CD14-positive monocyte (primary cell): ENCODE results near the gene AFAP1L1. TPM values are rescaled to one million over a fixed set of nuclear protein-coding genes. Genes with fewer than 3 reads are reported as not detected.
A peak's percentile ranks its signal among the peaks of the same experiment; 100 is the strongest.

Experiments used
- DNase-seq, 3 donors: peaks; one replicate each; pipeline ENCODE4 v3.0.0-alpha.2; 2011 to 2022
- H2AFZ ChIP-seq: 2 replicates; pipeline ENCODE4 v1.6.0; 2012; ENCODE audit warnings: mild to moderate bottlenecking, low read depth, low read length, inconsistent platforms; ENCODE audit not compliant: insufficient read depth, poor library complexity, severe bottlenecking
- H3K27ac ChIP-seq, 2 donors: 1 replicate in 1 of 2; 2 replicates in 1 of 2; pipeline ENCODE4 v1.5.1; 2012 to 2013; ENCODE audit warnings: low read length in 2 of 2, control low read depth in 1 of 2, inconsistent platforms in 1 of 2, low read depth in 1 of 2, mild to moderate bottlenecking in 1 of 2
- H3K27me3 ChIP-seq, 2 donors: one replicate each; pipeline versions ENCODE4 v1.6.0 to v1.6.1; 2011 to 2013; ENCODE audit warnings: low read length in 2 of 2; ENCODE audit not compliant: control insufficient read depth in 2 of 2, insufficient read depth in 2 of 2
- H3K36me3 ChIP-seq, 2 donors: replicated peaks in 1 of 2; 1 replicate in 1 of 2; 2 replicates in 1 of 2; pipeline versions ENCODE4 v1.5.1 to v1.6.1; 2012 to 2013; ENCODE audit warnings: low read length in 2 of 2, control low read depth in 1 of 2, inconsistent platforms in 1 of 2, mild to moderate bottlenecking in 1 of 2; ENCODE audit not compliant: insufficient read depth in 2 of 2, control insufficient read depth in 1 of 2
- H3K4me1 ChIP-seq, 2 donors: 1 replicate in 1 of 2; 2 replicates in 1 of 2; pipeline versions ENCODE4 v1.5.1 to v1.6.1; 2012 to 2013; ENCODE audit warnings: low read length in 2 of 2, control low read depth in 1 of 2, inconsistent platforms in 1 of 2, mild to moderate bottlenecking in 1 of 2, moderate library complexity in 1 of 2; ENCODE audit not compliant: insufficient read depth in 2 of 2, control insufficient read depth in 1 of 2
- H3K4me2 ChIP-seq: replicated peaks from 2 replicates; pipeline ENCODE3; 2012; ENCODE audit warnings: low read length, moderate library complexity, mild to moderate bottlenecking; ENCODE audit not compliant: poor library complexity, severe bottlenecking; ENCODE audit errors: extremely low read depth
- H3K4me3 ChIP-seq, 3 experiments: fragments of 200-600 bp in 1 of 3; sonication (generic) in 1 of 3; replicated peaks in 1 of 3; 1 replicate in 2 of 3; 2 replicates in 1 of 3; pipeline ENCODE4 v1.5.1; 2011 to 2013; ENCODE audit warnings: low read length in 3 of 3, mild to moderate bottlenecking in 3 of 3, control low read depth in 2 of 3, low read depth in 2 of 3, inconsistent platforms in 1 of 3, moderate library complexity in 1 of 3
- H3K79me2 ChIP-seq: 2 replicates; pipeline ENCODE4 v1.6.0; 2012; ENCODE audit warnings: mild to moderate bottlenecking, control low read depth, inconsistent platforms, low read length, moderate library complexity; ENCODE audit not compliant: insufficient read depth
- H3K9ac ChIP-seq: 2 replicates; pipeline ENCODE4 v1.6.0; 2017; ENCODE audit warnings: low read length, mild to moderate bottlenecking; ENCODE audit not compliant: insufficient read depth, poor library complexity, severe bottlenecking
- H3K9me3 ChIP-seq, 2 donors: replicated peaks in 1 of 2; 1 replicate in 1 of 2; 2 replicates in 1 of 2; pipeline versions ENCODE4 v1.5.1 to v1.6.1; 2012 to 2013; ENCODE audit warnings: low read length in 2 of 2, control low read depth in 1 of 2; ENCODE audit not compliant: control insufficient read depth in 1 of 2, insufficient read depth in 1 of 2
- H4K20me1 ChIP-seq: 2 replicates; pipeline ENCODE4 v1.6.0; 2012; ENCODE audit warnings: mild to moderate bottlenecking, low read length, control low read depth, moderate library complexity; ENCODE audit not compliant: insufficient read depth
- H3K27ac Mint-ChIP-seq, 7 donors: one replicate each; pipeline ENCODE4 v1.8.0; 2020; ENCODE audit warnings: mild to moderate bottlenecking in 7 of 7, mixed read lengths in 7 of 7, moderate library complexity in 6 of 7, inconsistent platforms in 2 of 7
- H3K27me3 Mint-ChIP-seq, 3 donors: one replicate each; pipeline ENCODE4 v1.8.0; 2021 to 2022; ENCODE audit warnings: low read depth in 3 of 3, mild to moderate bottlenecking in 3 of 3, mixed read lengths in 3 of 3, moderate library complexity in 3 of 3, inconsistent platforms in 1 of 3
- H3K36me3 Mint-ChIP-seq, 2 donors: one replicate each; pipeline ENCODE4 v1.8.0; 2020; ENCODE audit warnings: mixed read lengths in 2 of 2, inconsistent platforms in 1 of 2, mild to moderate bottlenecking in 1 of 2
- H3K4me1 Mint-ChIP-seq: one replicate; pipeline ENCODE4 v1.8.0; 2020; ENCODE audit warnings: mild to moderate bottlenecking, mixed read lengths
- H3K4me3 Mint-ChIP-seq, 2 donors: one replicate each; pipeline ENCODE4 v1.8.0; 2020; ENCODE audit warnings: mild to moderate bottlenecking in 2 of 2, mixed read lengths in 2 of 2, moderate library complexity in 1 of 2
- H3K9me3 Mint-ChIP-seq, 7 donors: one replicate each; pipeline ENCODE4 v1.8.0; 2020 to 2022; ENCODE audit warnings: mixed read lengths in 7 of 7, mild to moderate bottlenecking in 6 of 7, moderate library complexity in 6 of 7, inconsistent platforms in 2 of 7
- WGBS: methylation state at CpG from one replicate; pipeline ENCODE4 v1.1.5; 2013; ENCODE audit warnings: missing lambda C conversion rate; ENCODE audit not compliant: insufficient coverage; 5-methylcytosine and 5-hydroxymethylcytosine counted together
- intact Hi-C, 2 donors: fragments of 100-400 bp; cut with micrococcal nuclease; formaldehyde crosslinking; loops; one replicate each; pipeline versions ENCODE4 v1.15.0 to v1.15.1; 2023
- polyA plus RNA-seq, 3 donors: library from polyadenylated mRNA; depleted of rRNA in 1 of 3; unstranded in 2 of 3; stranded (reverse) in 1 of 3; fragments of 300-500 nt in 2 of 3; fragments of >200 nt in 1 of 3; fragmentation: Illumina TruSeq in 2 of 3; gene quantifications; 1 replicate in 2 of 3; 2 replicates in 1 of 3; pipeline ENCODE4 v1.2.3, GENCODE V29; 2012 to 2021
- TF ChIP-seq, protein P1 (sequence below): fragments of 200-600 bp; IDR thresholded peaks from one replicate; pipeline ENCODE4 v1.8.0; 2022; ENCODE audit warnings: antibody characterized with exemption, mild to moderate bottlenecking

The AFAP1L1 gene
- polyA plus RNA-seq, 3 donors, result not detected

DNA sequence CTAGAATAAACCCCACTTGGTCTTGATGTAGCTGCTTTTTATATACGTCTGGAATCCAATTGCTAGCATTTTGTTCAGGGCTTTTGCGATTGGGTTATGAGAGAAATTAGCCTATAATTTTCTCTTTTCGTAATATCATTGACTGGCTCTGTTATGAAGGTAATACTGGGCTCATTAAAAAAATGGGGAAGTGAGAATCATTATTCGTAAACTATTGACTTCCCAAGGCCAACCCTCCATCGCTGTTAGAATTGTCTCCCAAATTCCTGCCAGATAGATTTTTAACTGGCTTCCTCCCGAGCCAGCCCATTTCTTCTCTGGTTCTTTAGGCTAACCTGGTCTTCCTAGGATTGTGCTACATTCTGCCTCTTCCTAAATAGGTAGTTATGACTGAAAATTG is 37.7 kb downstream of the AFAP1L1 start:
- Histone ChIP-seq H4K20me1 (no peaks in the 10 kb centered on the region), H3K9ac (no peak overlapping the region), H3K27me3 (no peaks in the 10 kb centered on the region), H3K4me3 (no peak overlapping the region), H3K79me2 (no peaks in the 10 kb centered on the region), H3K4me1 (no peaks in the 10 kb centered on the region), H3K27ac (no peak overlapping the region), H3K4me2 (no peak overlapping the region), H3K9me3 (no peaks in the 10 kb centered on the region), H3K36me3 (no peaks in the 10 kb centered on the region), H2AFZ (no peak overlapping the region)
- TF ChIP-seq, protein P1, sequence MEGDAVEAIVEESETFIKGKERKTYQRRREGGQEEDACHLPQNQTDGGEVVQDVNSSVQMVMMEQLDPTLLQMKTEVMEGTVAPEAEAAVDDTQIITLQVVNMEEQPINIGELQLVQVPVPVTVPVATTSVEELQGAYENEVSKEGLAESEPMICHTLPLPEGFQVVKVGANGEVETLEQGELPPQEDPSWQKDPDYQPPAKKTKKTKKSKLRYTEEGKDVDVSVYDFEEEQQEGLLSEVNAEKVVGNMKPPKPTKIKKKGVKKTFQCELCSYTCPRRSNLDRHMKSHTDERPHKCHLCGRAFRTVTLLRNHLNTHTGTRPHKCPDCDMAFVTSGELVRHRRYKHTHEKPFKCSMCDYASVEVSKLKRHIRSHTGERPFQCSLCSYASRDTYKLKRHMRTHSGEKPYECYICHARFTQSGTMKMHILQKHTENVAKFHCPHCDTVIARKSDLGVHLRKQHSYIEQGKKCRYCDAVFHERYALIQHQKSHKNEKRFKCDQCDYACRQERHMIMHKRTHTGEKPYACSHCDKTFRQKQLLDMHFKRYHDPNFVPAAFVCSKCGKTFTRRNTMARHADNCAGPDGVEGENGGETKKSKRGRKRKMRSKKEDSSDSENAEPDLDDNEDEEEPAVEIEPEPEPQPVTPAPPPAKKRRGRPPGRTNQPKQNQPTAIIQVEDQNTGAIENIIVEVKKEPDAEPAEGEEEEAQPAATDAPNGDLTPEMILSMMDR, result no peak
- Mint-ChIP-seq H3K4me3 (no peak overlapping the region), H3K36me3 (no peaks in the 10 kb centered on the region), H3K27ac (no peak overlapping the region), H3K27me3 (peaks cover 0 to 6% (median under 1%) of the 10 kb centered on the region in 3 donors), H3K9me3 (no peaks in the 10 kb centered on the region), H3K4me1 (peaks cover 7% of the 10 kb centered on the region)
- DNase-seq, result no peak
- intact Hi-C loops, result no loop called here
- no CpG with 5 or more reads among the region's 6 CpGs for WGBS

- H3K4me2 ChIP-seq, result no peak overlapping the region
- Mint-ChIP-seq H3K27ac (peak overlapping the region in 1 of 7 donors; percentile 3), H3K9me3 (no peaks in the 10 kb centered on the region), H3K36me3 (no peaks in the 10 kb centered on the region), H3K4me3 (no peak overlapping the region), H3K27me3 (peaks cover 0 to 8% (median 0%) of the 10 kb centered on the region in 3 donors), H3K4me1 (peaks cover 7% of the 10 kb centered on the region)
- no peaks in the 10 kb centered on the region for H3K4me1 ChIP-seq
- no peak overlapping the region for H3K9ac ChIP-seq
- H2AFZ ChIP-seq, result no peak overlapping the region
- TF ChIP-seq, protein P1, result no peak
- no peak overlapping the region for H3K4me3 ChIP-seq
- H3K9me3 ChIP-seq, result no peaks in the 10 kb centered on the region
- 92% methylated on average over 4 of the region's 4 CpGs for WGBS
- no peaks in the 10 kb centered on the region for H3K79me2 ChIP-seq
- H3K36me3 ChIP-seq, result no peaks in the 10 kb centered on the region
- H3K27me3 ChIP-seq, result no peaks in the 10 kb centered on the region
- intact Hi-C loops, result no loop called here
- no peaks in the 10 kb centered on the region for H4K20me1 ChIP-seq
- no peak overlapping the region for H3K27ac ChIP-seq
- no peak for DNase-seq
These were observed 38.8 kb downstream of the AFAP1L1 start for GRCh38 chr5:149310488-149310887.
